ENCODE results near the gene PKIB.
"Not testable (repeated sequence)": the region's sequence is repeated elsewhere in the genome, so short reads cannot be mapped to it uniquely, and the experiment has no call there.

The PKIB gene

GRCh38 chr6:122609881-122610689, at the start of gene PKIB:
PKIB (plus strand) TSS chr6:122610405; CDS start chr6:122717795, 107,390 bp downstream.
- Mint-ChIP-seq H3K27me3 (ENCODE audit: low read depth) (peaks cover 53% of the 10 kb centered on the region), H3K27ac (peak within 1 kb of the TSS; percentile 26), H3K9me3 (no peaks in the 10 kb centered on the region), H3K4me1 (ENCODE audit: low read depth) (peaks cover 10% of the 10 kb centered on the region), H3K4me3 (peak within 1 kb of the TSS; percentile 87), H3K36me3 (ENCODE audit: low read depth) (no peaks in the 10 kb centered on the region)
- peak; percentile 56 for DNase-seq (ENCODE audit: low spot score)

- Mint-ChIP-seq H3K4me1 (ENCODE audit: low read depth) (no peaks in the 10 kb centered on the region), H3K9me3 (peaks cover 3% of the 10 kb centered on the region), H3K27ac (no peak overlapping the region), H3K4me3 (no peak overlapping the region), H3K36me3 (ENCODE audit: low read depth) (no peaks in the 10 kb centered on the region), H3K27me3 (ENCODE audit: low read depth) (no peaks in the 10 kb centered on the region)
- no peak for DNase-seq (ENCODE audit: low spot score)
Observed at GRCh38 chr6:122563364-122564052, 46.7 kb upstream of the PKIB start.

- Mint-ChIP-seq H3K27me3 (ENCODE audit: low read depth) (no peaks in the 10 kb centered on the region), H3K4me3 (no peak overlapping the region), H3K9me3 (no peaks in the 10 kb centered on the region), H3K36me3 (ENCODE audit: low read depth) (no peaks in the 10 kb centered on the region), H3K27ac (no peak overlapping the region), H3K4me1 (ENCODE audit: low read depth) (no peaks in the 10 kb centered on the region)
- no peak for DNase-seq (ENCODE audit: low spot score)
Observed at GRCh38 chr6:122564230-122564629, 46.0 kb upstream of the PKIB start.

- Mint-ChIP-seq H3K4me3 (no peak overlapping the region), H3K36me3 (ENCODE audit: low read depth) (no peaks in the 10 kb centered on the region), H3K27ac (no peak overlapping the region), H3K9me3 (no peaks in the 10 kb centered on the region), H3K27me3 (ENCODE audit: low read depth) (no peaks in the 10 kb centered on the region), H3K4me1 (ENCODE audit: low read depth) (no peaks in the 10 kb centered on the region)
- DNase-seq (ENCODE audit: low spot score) = no peak
Observed at GRCh38 chr6:122565708-122566107, 44.5 kb upstream of the PKIB start.

- no peaks in the 10 kb centered on the region for H3K4me1 Mint-ChIP-seq (ENCODE audit: low read depth)
- H3K9me3 Mint-ChIP-seq = no peaks in the 10 kb centered on the region
- H3K27me3 Mint-ChIP-seq (ENCODE audit: low read depth) = no peaks in the 10 kb centered on the region
- H3K4me3 Mint-ChIP-seq = no peak overlapping the region
- H3K36me3 Mint-ChIP-seq (ENCODE audit: low read depth) = no peaks in the 10 kb centered on the region
- no peak for DNase-seq (ENCODE audit: low spot score)
- H3K27ac Mint-ChIP-seq = no peak overlapping the region
Observed at GRCh38 chr6:122567034-122567433, 43.2 kb upstream of the PKIB start.

GRCh38 chr6:122568350-122568749, 41.9 kb upstream of the PKIB start:
- no peaks in the 10 kb centered on the region for H3K9me3 Mint-ChIP-seq
- no peak overlapping the region for H3K4me3 Mint-ChIP-seq
- H3K27me3 Mint-ChIP-seq (ENCODE audit: low read depth) = no peaks in the 10 kb centered on the region
- H3K4me1 Mint-ChIP-seq (ENCODE audit: low read depth) = no peaks in the 10 kb centered on the region
- no peak overlapping the region for H3K27ac Mint-ChIP-seq
- no peaks in the 10 kb centered on the region for H3K36me3 Mint-ChIP-seq (ENCODE audit: low read depth)
- DNase-seq (ENCODE audit: low spot score) = no peak

GRCh38 chr6:122568797-122569221, 41.4 kb upstream of the PKIB start:
- Mint-ChIP-seq H3K27ac (no peak overlapping the region), H3K4me3 (no peak overlapping the region), H3K27me3 (ENCODE audit: low read depth) (no peaks in the 10 kb centered on the region), H3K4me1 (ENCODE audit: low read depth) (no peaks in the 10 kb centered on the region), H3K36me3 (ENCODE audit: low read depth) (no peaks in the 10 kb centered on the region), H3K9me3 (no peaks in the 10 kb centered on the region)
- no peak for DNase-seq (ENCODE audit: low spot score)

- no peak for DNase-seq (ENCODE audit: low spot score)
- no peak overlapping the region for H3K27ac Mint-ChIP-seq
- H3K4me3 Mint-ChIP-seq = no peak overlapping the region
Observed at GRCh38 chr6:122569230-122569771, 40.9 kb upstream of the PKIB start.

GRCh38 chr6:122571888-122572287, 38.3 kb upstream of the PKIB start:
- H3K9me3 Mint-ChIP-seq = peaks cover 3% of the 10 kb centered on the region
- no peak overlapping the region for H3K27ac Mint-ChIP-seq
- no peak for DNase-seq (ENCODE audit: low spot score)
- no peaks in the 10 kb centered on the region for H3K36me3 Mint-ChIP-seq (ENCODE audit: low read depth)
- H3K4me3 Mint-ChIP-seq = no peak overlapping the region
- H3K27me3 Mint-ChIP-seq (ENCODE audit: low read depth) = no peaks in the 10 kb centered on the region
- H3K4me1 Mint-ChIP-seq (ENCODE audit: low read depth) = no peaks in the 10 kb centered on the region

More at GRCh38 chr6:122569230-122569771, 40.9 kb upstream of the PKIB start:
- no peaks in the 10 kb centered on the region for H3K36me3 Mint-ChIP-seq (ENCODE audit: low read depth)
- no peaks in the 10 kb centered on the region for H3K9me3 Mint-ChIP-seq
- no peaks in the 10 kb centered on the region for H3K4me1 Mint-ChIP-seq (ENCODE audit: low read depth)
- no peaks in the 10 kb centered on the region for H3K27me3 Mint-ChIP-seq (ENCODE audit: low read depth)

GRCh38 chr6:122576888-122577287, 33.3 kb upstream of the PKIB start:
- no peaks in the 10 kb centered on the region for H3K36me3 Mint-ChIP-seq (ENCODE audit: low read depth)
- H3K27me3 Mint-ChIP-seq (ENCODE audit: low read depth) = no peaks in the 10 kb centered on the region
- DNase-seq (ENCODE audit: low spot score) = no peak
- H3K4me3 Mint-ChIP-seq = no peak overlapping the region
- H3K9me3 Mint-ChIP-seq = peaks cover 3% of the 10 kb centered on the region
- H3K4me1 Mint-ChIP-seq (ENCODE audit: low read depth) = no peaks in the 10 kb centered on the region
- no peak overlapping the region for H3K27ac Mint-ChIP-seq

GRCh38 chr6:122578961-122579360, 31.2 kb upstream of the PKIB start:
- no peak overlapping the region for H3K27ac Mint-ChIP-seq
- no peaks in the 10 kb centered on the region for H3K4me1 Mint-ChIP-seq (ENCODE audit: low read depth)
- peaks cover 3% of the 10 kb centered on the region for H3K9me3 Mint-ChIP-seq
- H3K27me3 Mint-ChIP-seq (ENCODE audit: low read depth) = no peaks in the 10 kb centered on the region
- no peak for DNase-seq (ENCODE audit: low spot score)
- no peak overlapping the region for H3K4me3 Mint-ChIP-seq
- H3K36me3 Mint-ChIP-seq (ENCODE audit: low read depth) = no peaks in the 10 kb centered on the region

- Mint-ChIP-seq H3K27ac (no peak overlapping the region), H3K4me3 (no peak overlapping the region), H3K4me1 (ENCODE audit: low read depth) (no peaks in the 10 kb centered on the region), H3K27me3 (ENCODE audit: low read depth) (no peaks in the 10 kb centered on the region), H3K9me3 (peaks cover 3% of the 10 kb centered on the region), H3K36me3 (ENCODE audit: low read depth) (no peaks in the 10 kb centered on the region)
- no peak for DNase-seq (ENCODE audit: low spot score)
Observed at GRCh38 chr6:122580737-122581136, 29.5 kb upstream of the PKIB start.

- Mint-ChIP-seq H3K9me3 (no peaks in the 10 kb centered on the region), H3K36me3 (ENCODE audit: low read depth) (no peaks in the 10 kb centered on the region), H3K4me3 (no peak overlapping the region), H3K4me1 (ENCODE audit: low read depth) (no peaks in the 10 kb centered on the region), H3K27ac (no peak overlapping the region), H3K27me3 (ENCODE audit: low read depth) (no peaks in the 10 kb centered on the region)
- DNase-seq (ENCODE audit: low spot score) = no peak
Observed at GRCh38 chr6:122589115-122589514, 21.1 kb upstream of the PKIB start.

- not testable (repeated sequence) for H3K36me3 Mint-ChIP-seq (ENCODE audit: low read depth); H3K4me1 Mint-ChIP-seq (ENCODE audit: low read depth); H3K4me3 Mint-ChIP-seq; H3K27me3 Mint-ChIP-seq (ENCODE audit: low read depth); H3K9me3 Mint-ChIP-seq; DNase-seq (ENCODE audit: low spot score); H3K27ac Mint-ChIP-seq
Observed at GRCh38 chr6:122598295-122598694, 11.9 kb upstream of the PKIB start.
